ENCODE results near the gene DRAM2.
"Not testable (repeated sequence)": the region's sequence is repeated elsewhere in the genome, so short reads cannot be mapped to it uniquely, and the experiment has no call there.

DRAM2 gene

DNA sequence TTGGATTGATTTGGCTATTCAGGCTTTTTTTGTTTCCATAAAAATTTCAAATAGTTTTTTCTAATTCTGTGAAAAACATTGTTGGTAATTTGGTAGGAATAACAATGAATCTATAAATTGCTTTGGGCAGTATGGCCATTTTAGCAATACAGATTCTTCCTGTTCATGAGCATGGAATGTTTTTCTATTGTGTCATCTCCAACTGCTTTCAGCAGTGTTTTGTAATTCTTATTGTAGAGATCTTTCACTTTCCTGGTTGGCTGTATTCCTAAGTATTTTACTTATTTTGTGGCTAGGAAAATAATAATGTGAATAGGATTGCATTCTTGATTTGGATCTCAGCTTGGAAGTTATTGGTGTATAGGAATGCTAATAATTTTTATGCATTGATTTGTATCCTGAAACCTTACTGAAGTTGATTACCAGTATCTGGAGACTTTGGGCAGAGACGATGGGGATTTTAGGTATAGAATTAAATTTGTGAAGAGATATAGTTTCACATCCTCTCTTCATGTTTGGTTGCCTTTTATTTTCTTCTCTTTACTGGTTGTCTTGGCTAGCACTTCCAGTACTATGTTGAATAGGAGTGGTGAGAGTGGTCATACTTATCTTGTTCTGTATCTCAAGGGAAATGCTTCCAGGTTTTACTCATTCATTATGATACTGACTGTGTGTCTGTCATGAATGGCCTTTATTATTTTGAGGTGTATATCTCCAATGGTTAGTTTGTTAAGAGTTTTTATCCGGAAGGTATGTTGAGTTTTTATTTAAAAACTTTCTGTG lies 57.3 kb downstream of the DRAM2 start:
- Histone ChIP-seq H3K9me3 (ENCODE audit: low read depth, low read length) (no peaks in the 10 kb centered on the region), H3K36me3 (ENCODE audit: insufficient read depth, low read length) (no peaks in the 10 kb centered on the region), H3K27ac (no peak overlapping the region), H3K4me3 (no peak overlapping the region), H3K9ac (ENCODE audit: insufficient read length) (no peak overlapping the region)
- TF ChIP-seq EZH2 (IDR thresholded peaks at IDR 0.05) (no peak), POLR2AphosphoS5 (IDR thresholded peaks at IDR 0.05; ENCODE audit: borderline replicate concordance, low read depth, low read length) (no peak), FOXP2 (optimal IDR thresholded peaks at IDR 0.05; ENCODE audit: control extremely low read depth, extremely low read length, insufficient read depth) (no peak)
- no peak for DNase-seq (ENCODE audit: low read depth, low spot score)

GRCh38 chr1:111079329-111079728 lies 60.6 kb downstream of the DRAM2 start:
- H3K9me3 ChIP-seq (ENCODE audit: low read depth, low read length); H3K36me3 ChIP-seq (ENCODE audit: insufficient read depth, low read length); H3K9ac ChIP-seq (ENCODE audit: insufficient read length); H3K27ac ChIP-seq; H3K4me3 ChIP-seq; DNase-seq (ENCODE audit: low read depth, low spot score): not testable (repeated sequence)

GRCh38 chr1:111077312-111077711 lies 62.6 kb downstream of the DRAM2 start:
- H3K36me3 ChIP-seq (ENCODE audit: insufficient read depth, low read length); H3K27ac ChIP-seq; H3K9ac ChIP-seq (ENCODE audit: insufficient read length); H3K4me3 ChIP-seq; H3K9me3 ChIP-seq (ENCODE audit: low read depth, low read length); DNase-seq (ENCODE audit: low read depth, low spot score): not testable (repeated sequence)
